IMR-90 (cell line): Measurements from ENCODE around the gene ZNF862. TPM values are rescaled to one million over a fixed set of nuclear protein-coding genes. Genes with fewer than 3 reads are reported as not detected.

Source experiments
- ATAC-seq: fragments of 200-7000 bp; cut with Tn5 transposase; 2 replicates; pipeline ENCODE4 v1.9.1; 2020; ENCODE audit warnings: low read depth, mild to moderate bottlenecking, moderate library complexity
- BruUV-seq: library from RNA; stranded (reverse); fragments of 400-500 nt; replicated peaks from 2 replicates; lab custom pipeline; 2021; lab: Mats Ljungman, UMichigan
- CTCF ChIA-PET: fragments of 300-600 bp; formaldehyde crosslinking; extraction: SDS; loops from one replicate; lab custom pipeline; 2021; ENCODE audit warnings: antibody characterized with exemption; lab: Yijun Ruan, JAX
- POLR2A ChIA-PET: fragments of 300-600 bp; sonication (Branson Sonifier 250); formaldehyde crosslinking; loops from one replicate; lab custom pipeline; 2022; ENCODE audit warnings: antibody characterized with exemption; ENCODE audit not compliant: unreplicated experiment; lab: Charles Lee
- DNase-seq: peaks from one replicate; pipeline ENCODE4 v3.0.0; 2013
- H2AFZ ChIP-seq: replicated peaks from 2 replicates; pipeline ENCODE3; 2013; ENCODE audit warnings: low read length, mild to moderate bottlenecking; ENCODE audit not compliant: poor library complexity
- H2AK5ac ChIP-seq: 2 replicates; pipeline ENCODE4 v1.6.1; 2013; ENCODE audit warnings: low read depth, low read length, inconsistent platforms
- H2AK9ac ChIP-seq: replicated peaks from 2 replicates; pipeline ENCODE3; 2013; ENCODE audit warnings: mild to moderate bottlenecking, low read depth, low read length, moderate library complexity; ENCODE audit not compliant: poor library complexity
- H2BK120ac ChIP-seq: 2 replicates; pipeline ENCODE4 v1.6.1; 2013; ENCODE audit warnings: low read depth, low read length, inconsistent platforms
- H2BK15ac ChIP-seq: 3 replicates; pipeline ENCODE4 v1.6.1; 2013; ENCODE audit warnings: low read depth, low read length, inconsistent platforms
- H2BK20ac ChIP-seq: 2 replicates; pipeline ENCODE4 v1.6.1; 2013; ENCODE audit warnings: low read depth, mild to moderate bottlenecking, inconsistent platforms, low read length, moderate library complexity
- H2BK5ac ChIP-seq: 2 replicates; pipeline ENCODE4 v1.6.1; 2013; ENCODE audit warnings: mild to moderate bottlenecking, low read depth, low read length, inconsistent platforms; ENCODE audit not compliant: poor library complexity, severe bottlenecking
- H3K14ac ChIP-seq: replicated peaks from 2 replicates; pipeline ENCODE4 v1.6.1; 2013; ENCODE audit warnings: low read depth, low read length, inconsistent platforms
- H3K18ac ChIP-seq: 2 replicates; pipeline ENCODE4 v1.6.1; 2013; ENCODE audit warnings: low read depth, low read length, control low read depth
- H3K23ac ChIP-seq: 2 replicates; pipeline ENCODE4 v1.6.1; 2013; ENCODE audit warnings: low read depth, low read length, inconsistent platforms
- H3K27ac ChIP-seq: 2 replicates; pipeline ENCODE4 v1.5.1; 2013; ENCODE audit warnings: mild to moderate bottlenecking, control low read depth, low read length; ENCODE audit not compliant: insufficient read depth
- H3K27me3 ChIP-seq: 2 replicates; pipeline ENCODE4 v1.6.1; 2013; ENCODE audit warnings: low read length; ENCODE audit not compliant: control insufficient read depth, insufficient read depth
- H3K36me3 ChIP-seq: 2 replicates; pipeline ENCODE4 v1.6.1; 2013; ENCODE audit warnings: low read length, mixed read lengths; ENCODE audit not compliant: control insufficient read depth, insufficient read depth
- H3K4ac ChIP-seq: 2 replicates; pipeline ENCODE4 v1.6.1; 2013; ENCODE audit warnings: low read depth, low read length, inconsistent platforms
- H3K4me1 ChIP-seq: 2 replicates; pipeline ENCODE4 v1.6.1; 2013; ENCODE audit warnings: low read length, mixed read lengths; ENCODE audit not compliant: control insufficient read depth, insufficient read depth
- H3K4me2 ChIP-seq: 2 replicates; pipeline ENCODE4 v1.6.1; 2013; ENCODE audit warnings: low read depth, mild to moderate bottlenecking, control low read depth, low read length, moderate library complexity
- H3K4me3 ChIP-seq: 2 replicates; pipeline ENCODE4 v1.5.1; 2013; ENCODE audit warnings: low read depth, mild to moderate bottlenecking, control low read depth, low read length, moderate library complexity; ENCODE audit not compliant: insufficient read depth
- H3K56ac ChIP-seq: 2 replicates; pipeline ENCODE4 v1.6.1; 2013; ENCODE audit warnings: low read length, inconsistent platforms; ENCODE audit not compliant: insufficient read depth; ENCODE audit errors: extremely low read depth
- H3K79me1 ChIP-seq, 2 experiments: 2 replicates each; pipeline ENCODE4 v1.6.1; 2013; ENCODE audit warnings: low read length in 2 of 2, inconsistent platforms in 1 of 2, low read depth in 1 of 2
- H3K9ac ChIP-seq: 2 replicates; pipeline ENCODE4 v1.6.1; 2013; ENCODE audit warnings: low read depth, low read length, control low read depth
- H3K9me1 ChIP-seq: 2 replicates; pipeline ENCODE4 v1.6.1; 2013; ENCODE audit warnings: low read length, inconsistent platforms; ENCODE audit not compliant: insufficient read depth
- H3K9me3 ChIP-seq: 2 replicates; pipeline ENCODE4 v1.6.1; 2013; ENCODE audit warnings: low read length; ENCODE audit not compliant: control insufficient read depth, insufficient read depth
- H4K20me1 ChIP-seq: 2 replicates; pipeline ENCODE4 v1.6.1; 2013; ENCODE audit warnings: low read length, inconsistent platforms; ENCODE audit not compliant: insufficient read depth
- H4K5ac ChIP-seq: 2 replicates; pipeline ENCODE4 v1.6.1; 2013; ENCODE audit warnings: mild to moderate bottlenecking, low read depth, low read length, control low read depth
- H4K8ac ChIP-seq, 2 experiments: 2 replicates each; pipeline ENCODE4 v1.6.1; 2013; ENCODE audit warnings: low read depth in 2 of 2, low read length in 2 of 2, control low read depth in 1 of 2, inconsistent platforms in 1 of 2
- H4K91ac ChIP-seq: 2 replicates; pipeline ENCODE4 v1.6.1; 2013; ENCODE audit warnings: low read depth, low read length, inconsistent platforms; ENCODE audit not compliant: insufficient read depth
- MAFK ChIP-seq: IDR thresholded peaks from 2 replicates; pipeline ENCODE4 v1.6.1; 2012; ENCODE audit warnings: low read depth, low read length, improper control_type of control experiment
- MXI1 ChIP-seq: IDR thresholded peaks from 2 replicates; pipeline ENCODE4 v1.6.1; 2012; ENCODE audit warnings: low read depth, mild to moderate bottlenecking, low read length, moderate library complexity, borderline replicate concordance
- RAD21 ChIP-seq: IDR thresholded peaks from 2 replicates; pipeline ENCODE4 v1.6.1; 2012; ENCODE audit warnings: low read length, improper control_type of control experiment
- SMC3 ChIP-seq: fragments of 150-350 bp; IDR thresholded peaks from 2 replicates; pipeline ENCODE4 v1.6.1; 2016; ENCODE audit warnings: low read depth, mild to moderate bottlenecking, antibody characterized with exemption, low read length, moderate library complexity
- WGBS, 2 experiments: methylation state at CpG; one replicate each; pipeline versions ENCODE4 v1.1.5 to v1.1.7; 2013; ENCODE audit warnings: missing lambda C conversion rate in 2 of 2; ENCODE audit not compliant: insufficient read length in 1 of 2; ENCODE audit errors: extremely low coverage in 2 of 2; 5-methylcytosine and 5-hydroxymethylcytosine counted together
- dilution Hi-C: fragments of 300-500 bp; cut with HindIII; formaldehyde crosslinking; loops from one replicate; pipeline ENCODE4 v1.14.3; 2018; ENCODE audit warnings: low sequenced_read_pairs; ENCODE audit not compliant: unreplicated experiment
- in situ Hi-C: fragments of 300-500 bp; cut with MboI; formaldehyde crosslinking; loops from 3 replicates; pipeline ENCODE4 v1.14.3; 2019; ENCODE audit warnings: low sequenced_read_pairs, inconsistent platforms, mixed read lengths
- intact Hi-C: fragments of 100-400 bp; cut with micrococcal nuclease; formaldehyde crosslinking; loops from 2 replicates; pipeline ENCODE4 v1.10.0; 2022
- polyA plus RNA-seq, 3 experiments: library from polyadenylated mRNA; depleted of rRNA; stranded (reverse); fragments of >200 nt; gene quantifications; 2 replicates each; pipeline ENCODE4 v1.2.3, GENCODE V29; 2012; ENCODE audit warnings: low replicate concordance in 1 of 3
- total RNA-seq: library from RNA; depleted of rRNA; stranded (reverse); fragments of >200 nt; gene quantifications from 2 replicates; pipeline ENCODE4 v1.2.3, GENCODE V29; 2012
- TF ChIP-seq, protein P1 (sequence below): conservative IDR thresholded peaks from 2 replicates; pipeline ENCODE4 v1.5.1; 2012; ENCODE audit warnings: mild to moderate bottlenecking, low read depth, low read length, improper control_type of control experiment

Gene ZNF862
- total and polyA plus RNA-seq, 2 of the 4 experiments (the other 2 are of a cell fraction) = 5.9 to 10.8 TPM

DNA sequence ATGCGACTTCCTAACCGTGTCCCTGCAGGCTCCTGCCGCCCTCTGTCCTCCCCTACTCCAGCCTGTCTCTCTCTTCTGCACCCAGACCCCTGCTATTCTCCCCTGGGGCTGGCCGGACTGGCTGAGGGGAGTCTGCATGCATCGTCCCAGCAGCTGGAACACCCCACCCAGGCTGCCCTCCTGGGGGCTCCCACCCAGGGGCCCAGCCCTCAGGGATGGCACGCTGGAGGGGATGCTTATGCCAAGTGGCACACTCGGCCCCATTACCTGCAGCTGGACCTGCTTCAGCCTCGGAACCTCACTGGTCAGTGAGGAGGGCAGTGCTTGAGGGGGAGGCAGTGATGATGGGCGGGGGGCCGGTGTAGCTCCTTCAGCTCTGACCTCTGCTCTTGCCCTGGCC is 43.0 kb upstream of the ZNF862 start:
- no TSS peak for BruUV-seq
- intact Hi-C loops (no loop called here), dilution Hi-C loops (no loop called here), in situ Hi-C loops (no loop called here)
- Histone ChIP-seq H2AFZ (no peak overlapping the region), H4K8ac (no peak overlapping the region), H3K27ac (no peak overlapping the region), H2BK120ac (no peak overlapping the region), H2AK5ac (no peak overlapping the region), H3K36me3 (no peaks in the 10 kb centered on the region), H3K79me1 (no peaks in the 10 kb centered on the region), H3K56ac (no peak overlapping the region), H2AK9ac (no peak overlapping the region), H3K4ac (no peak overlapping the region), H2BK5ac (no peak overlapping the region), H3K4me3 (no peak overlapping the region), H2BK20ac (no peak overlapping the region), H3K4me1 (no peaks in the 10 kb centered on the region), H3K4me2 (no peak overlapping the region), H3K9me1 (no peaks in the 10 kb centered on the region), H3K27me3 (peaks cover 23% of the 10 kb centered on the region; the same call in 1 of the 2 replicates), H3K18ac (no peak overlapping the region), H4K91ac (no peak overlapping the region), H3K9me3 (no peaks in the 10 kb centered on the region), H2BK15ac (no peak overlapping the region), H3K23ac (no peak overlapping the region), H4K20me1 (no peaks in the 10 kb centered on the region), H3K9ac (no peak overlapping the region), H4K5ac (no peak overlapping the region), H3K14ac (no peak overlapping the region)
- CTCF ChIA-PET = no interaction called here
- POLR2A ChIA-PET = no interaction called here
- TF ChIP-seq MAFK (no peak), SMC3 (no peak), MXI1 (no peak), RAD21 (no peak)
- TF ChIP-seq, protein P1, sequence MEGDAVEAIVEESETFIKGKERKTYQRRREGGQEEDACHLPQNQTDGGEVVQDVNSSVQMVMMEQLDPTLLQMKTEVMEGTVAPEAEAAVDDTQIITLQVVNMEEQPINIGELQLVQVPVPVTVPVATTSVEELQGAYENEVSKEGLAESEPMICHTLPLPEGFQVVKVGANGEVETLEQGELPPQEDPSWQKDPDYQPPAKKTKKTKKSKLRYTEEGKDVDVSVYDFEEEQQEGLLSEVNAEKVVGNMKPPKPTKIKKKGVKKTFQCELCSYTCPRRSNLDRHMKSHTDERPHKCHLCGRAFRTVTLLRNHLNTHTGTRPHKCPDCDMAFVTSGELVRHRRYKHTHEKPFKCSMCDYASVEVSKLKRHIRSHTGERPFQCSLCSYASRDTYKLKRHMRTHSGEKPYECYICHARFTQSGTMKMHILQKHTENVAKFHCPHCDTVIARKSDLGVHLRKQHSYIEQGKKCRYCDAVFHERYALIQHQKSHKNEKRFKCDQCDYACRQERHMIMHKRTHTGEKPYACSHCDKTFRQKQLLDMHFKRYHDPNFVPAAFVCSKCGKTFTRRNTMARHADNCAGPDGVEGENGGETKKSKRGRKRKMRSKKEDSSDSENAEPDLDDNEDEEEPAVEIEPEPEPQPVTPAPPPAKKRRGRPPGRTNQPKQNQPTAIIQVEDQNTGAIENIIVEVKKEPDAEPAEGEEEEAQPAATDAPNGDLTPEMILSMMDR = no peak
- WGBS, 2 experiments = 60% methylated on average over 3 of the region's 10 CpGs; no CpG with 5 or more reads in 1 of the 2 experiments
- DNase-seq (no peak), ATAC-seq (no peak)
